Activated naive CD4-positive, alpha-beta T cell treated with Interleukin-2 at 50 U/mL for 16 hours (primary cell): ENCODE measurements around the gene SSUH2.
"Not testable (repeated sequence)": the region's sequence is repeated elsewhere in the genome, so short reads cannot be mapped to it uniquely, and the experiment has no call there.

ENCODE experiments used
- DNase-seq: peaks from one replicate; pipeline ENCODE4 v3.0.0-alpha.2; 2020

SSUH2 gene

DNA sequence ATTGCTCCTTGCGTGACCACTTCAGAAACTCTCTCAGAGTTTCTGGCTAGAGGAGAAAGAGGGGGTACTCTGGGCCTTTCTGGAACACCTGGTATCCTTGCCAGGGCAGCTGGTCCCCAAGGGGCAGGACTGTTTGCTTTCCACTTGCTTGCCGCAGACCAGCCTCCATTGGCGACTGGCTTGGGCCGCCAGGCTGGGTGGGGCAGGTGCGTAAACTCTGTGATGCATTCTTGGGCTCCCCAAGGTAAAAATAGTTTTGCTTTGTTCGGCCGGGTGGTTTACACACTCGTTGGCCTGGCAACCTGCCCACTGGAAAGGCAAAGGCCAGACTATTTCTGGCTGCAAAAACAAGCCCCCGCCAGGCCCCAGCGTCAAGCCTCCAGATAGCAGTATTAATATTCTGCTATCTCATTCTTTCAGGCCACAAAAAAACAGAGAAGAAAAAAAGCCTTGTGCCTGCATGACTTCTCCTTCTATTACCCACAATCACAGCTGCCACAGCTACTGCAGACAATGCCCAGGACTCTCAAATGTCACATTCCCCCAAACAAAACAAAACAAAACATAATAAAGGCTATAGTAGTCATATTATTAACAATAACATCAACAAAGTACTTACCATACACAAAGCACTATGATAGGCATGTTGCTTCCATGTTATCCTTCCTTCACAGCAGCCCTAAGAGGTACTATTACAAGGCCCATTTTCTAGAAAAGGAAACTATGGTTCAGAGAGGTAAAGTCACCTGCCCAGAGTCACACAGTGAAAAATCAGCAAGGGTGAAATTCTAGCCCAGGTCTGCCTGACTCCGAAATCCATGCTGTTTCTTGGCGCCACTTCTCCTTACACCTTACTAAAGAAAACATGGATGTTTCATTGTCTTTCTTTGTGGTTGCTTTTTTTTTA lies 14.0 kb upstream of the SSUH2 start:
- no peak for DNase-seq

DNA sequence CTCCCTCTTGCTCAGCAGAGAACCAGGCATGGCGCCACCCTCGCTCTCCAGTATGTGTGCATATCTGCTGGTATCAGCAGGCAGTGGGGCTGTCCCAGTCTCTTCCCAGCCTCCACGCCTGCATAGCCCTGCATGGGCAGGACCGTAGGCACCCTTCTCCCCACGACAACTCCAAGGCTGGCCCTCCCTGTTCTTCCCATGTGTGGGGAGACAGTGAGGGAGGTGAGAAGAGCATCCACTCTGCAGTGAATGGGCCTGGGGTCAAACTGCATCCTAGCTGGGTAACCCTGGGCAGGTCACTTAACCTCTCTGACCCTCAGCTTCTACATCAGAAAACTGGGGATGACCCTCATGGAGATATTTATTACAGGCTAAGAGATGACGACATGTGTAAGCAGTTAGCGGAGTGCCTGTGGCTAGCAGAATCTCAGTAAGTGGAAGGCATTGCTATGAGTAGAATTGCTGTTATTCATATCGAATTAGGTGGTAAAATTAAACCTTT lies 13.3 kb upstream of the SSUH2 start:
- DNase-seq: no peak

DNA sequence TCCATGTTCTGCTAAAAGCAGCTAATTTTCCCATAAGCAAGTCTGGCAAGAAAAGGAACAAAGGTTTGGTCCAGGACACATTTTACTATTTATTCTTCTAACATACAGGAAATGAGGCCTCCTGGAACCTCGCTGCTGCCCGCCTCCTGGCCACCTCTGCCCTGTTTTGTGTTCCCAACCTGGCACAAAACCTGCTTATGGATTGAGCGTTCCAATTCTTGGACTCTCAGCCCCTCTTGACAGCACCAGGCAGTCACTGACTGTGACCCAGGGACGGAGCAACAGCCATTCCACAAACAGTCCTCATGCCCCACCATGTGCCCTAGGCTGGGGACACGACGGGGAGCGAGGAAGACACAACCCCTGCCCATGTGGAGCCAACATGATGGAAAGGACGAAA lies 11.6 kb upstream of the SSUH2 start:
- no peak for DNase-seq

DNA sequence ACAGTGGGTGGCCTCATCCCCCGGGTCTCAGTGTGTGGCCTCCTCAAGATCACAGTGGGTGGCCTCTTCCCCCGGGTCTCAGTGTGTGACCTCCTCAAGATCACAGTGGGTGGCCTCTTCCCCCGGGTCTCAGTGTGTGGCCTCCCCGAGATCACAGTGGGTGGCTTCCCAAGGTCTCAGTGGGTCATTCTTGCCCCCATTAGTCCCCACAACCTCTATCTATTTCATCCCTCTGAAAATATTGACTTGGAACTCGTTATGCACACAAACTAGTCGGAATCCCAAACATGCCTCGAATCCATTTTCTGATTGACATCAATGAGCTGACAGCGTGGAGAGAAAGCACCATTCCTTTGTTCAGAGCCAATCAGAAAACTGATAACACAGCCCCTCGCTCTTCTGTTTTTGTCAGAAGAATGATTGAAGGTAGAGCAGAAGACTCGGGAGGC lies 10.8 kb upstream of the SSUH2 start:
- DNase-seq: no peak

DNA sequence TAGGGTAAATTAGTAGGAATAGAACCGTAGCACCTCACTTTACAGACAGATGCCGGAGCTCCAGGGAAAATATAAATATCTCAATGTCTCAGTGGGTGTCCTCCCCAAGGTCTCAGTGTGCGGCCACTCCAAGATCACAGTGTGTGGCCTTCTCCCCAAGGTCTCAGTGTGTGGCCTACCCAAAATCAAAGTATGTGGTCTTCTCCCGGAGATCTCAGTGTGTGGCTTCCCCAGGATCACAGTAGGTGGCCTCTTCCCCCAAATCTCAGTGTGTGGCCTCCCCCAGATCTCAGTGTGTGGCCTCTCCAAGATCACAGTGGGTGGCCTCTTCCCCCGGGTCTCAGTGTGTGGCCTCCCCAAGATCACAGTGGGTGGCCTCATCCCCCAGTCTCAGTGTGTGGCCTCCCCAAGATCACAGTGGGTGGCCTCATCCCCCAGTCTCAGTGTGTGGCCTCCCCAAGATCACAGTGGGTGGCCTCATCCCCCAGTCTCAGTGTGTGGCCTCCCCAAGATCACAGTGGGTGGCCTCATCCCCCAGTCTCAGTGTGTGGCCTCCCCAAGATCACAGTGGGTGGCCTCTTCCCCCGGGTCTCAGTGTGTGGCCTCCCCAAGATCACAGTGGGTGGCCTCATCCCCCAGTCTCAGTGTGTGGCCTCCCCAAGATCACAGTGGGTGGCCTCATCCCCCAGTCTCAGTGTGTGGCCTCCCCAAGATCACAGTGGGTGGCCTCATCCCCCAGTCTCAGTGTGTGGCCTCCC lies 10.2 kb upstream of the SSUH2 start:
- DNase-seq: not testable (repeated sequence)

DNA sequence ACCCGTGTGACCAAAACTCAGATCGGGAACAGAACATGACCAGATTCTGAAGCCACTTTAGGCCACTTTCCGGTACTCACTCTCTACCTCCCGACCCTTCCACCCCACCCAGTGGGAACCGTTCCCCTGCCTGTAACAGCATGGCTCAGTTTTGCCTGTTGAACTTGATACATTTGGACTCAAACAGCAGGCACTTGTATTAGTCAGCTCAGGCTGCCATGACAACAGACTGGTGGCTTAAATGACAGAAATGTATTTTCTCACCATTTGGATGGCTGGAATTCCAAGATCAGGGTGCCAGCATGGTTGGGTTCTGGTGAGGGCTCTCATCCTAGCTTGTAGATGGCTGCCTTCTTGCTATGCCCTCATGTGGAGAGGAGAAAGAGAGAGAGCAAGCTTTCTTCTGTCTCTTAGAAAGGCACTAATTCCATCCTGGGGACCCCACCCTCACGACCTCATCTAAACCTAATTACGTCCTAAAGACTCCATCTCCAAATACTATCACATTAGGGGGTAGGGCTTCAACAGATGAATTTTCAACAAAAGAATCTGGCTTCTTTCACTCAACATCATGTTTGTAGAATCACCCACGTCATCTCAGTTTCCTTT lies 9.3 kb upstream of the SSUH2 start:
- no peak for DNase-seq

DNA sequence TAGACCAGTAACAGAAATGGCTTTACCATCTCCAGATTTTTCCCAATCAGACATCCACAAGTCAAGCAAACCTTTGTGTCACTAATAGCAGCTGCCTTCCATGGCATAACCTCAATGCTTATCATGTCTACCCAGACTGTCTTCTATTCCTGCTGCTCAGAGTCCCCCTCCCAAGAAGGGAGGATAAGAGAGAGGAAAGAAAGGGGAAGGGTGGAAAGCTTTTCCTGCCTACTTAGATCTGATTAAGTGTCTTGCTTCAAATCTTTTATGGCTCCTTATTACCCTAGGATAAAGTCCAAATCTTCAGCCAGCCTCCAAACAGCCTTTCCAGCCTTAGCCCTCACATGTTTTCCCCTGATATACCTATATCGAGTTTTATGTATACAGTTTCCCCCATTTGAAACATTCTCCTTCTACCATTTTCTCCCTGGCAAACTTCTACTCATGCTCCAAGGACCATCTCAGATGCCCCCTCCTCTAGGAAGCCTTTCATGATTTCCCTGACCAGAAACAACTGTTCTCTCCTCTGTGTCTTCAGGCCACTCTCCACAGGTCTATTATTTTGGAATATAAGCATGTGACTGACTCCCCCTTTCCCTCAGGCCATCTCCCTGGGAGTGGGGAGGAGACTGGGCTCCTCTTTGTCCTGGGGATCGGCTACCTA lies 7.9 kb upstream of the SSUH2 start:
- DNase-seq: no peak

DNA sequence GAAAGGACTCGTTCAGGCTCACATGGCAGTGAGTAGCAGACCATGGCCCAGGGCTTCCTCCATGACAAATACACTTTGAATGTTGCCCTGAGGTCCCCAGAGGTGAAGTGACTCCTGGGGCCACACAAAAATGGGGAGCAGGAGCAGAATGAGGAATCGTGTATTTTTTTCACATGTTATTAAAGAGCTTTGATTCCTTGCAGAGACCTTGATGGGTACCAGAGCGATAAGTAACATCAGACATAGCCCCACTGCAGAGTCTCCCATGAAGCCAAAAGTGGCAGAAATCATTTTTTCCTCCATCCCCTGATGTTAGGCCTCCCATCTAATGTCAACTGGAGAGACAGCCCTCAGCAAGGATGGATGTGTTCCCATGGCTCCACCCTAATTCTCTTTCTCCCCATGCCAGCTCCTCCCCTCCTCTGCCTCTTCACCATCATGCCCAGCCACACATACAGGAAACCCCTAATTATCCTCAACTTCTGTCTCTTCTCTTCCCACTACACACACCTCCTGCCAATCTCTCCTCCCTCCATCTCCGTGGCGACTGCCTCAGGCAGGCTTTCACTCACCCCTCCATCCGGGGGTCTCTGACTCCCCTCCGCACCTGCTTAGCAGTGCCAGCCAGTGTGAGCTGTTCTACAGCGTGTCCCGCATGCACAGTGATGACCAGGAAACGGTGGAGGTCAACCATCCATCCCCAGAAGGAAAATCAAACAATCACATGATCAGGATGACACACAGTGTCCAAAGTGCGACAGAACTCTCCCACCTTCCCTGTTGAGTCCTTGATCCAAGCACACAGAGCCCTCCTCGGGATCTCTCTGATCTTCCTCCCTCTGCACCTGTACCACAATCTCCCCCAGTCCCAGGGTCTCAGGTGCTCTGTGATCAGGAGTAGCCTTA lies 7.1 kb upstream of the SSUH2 start:
- no peak for DNase-seq

DNA sequence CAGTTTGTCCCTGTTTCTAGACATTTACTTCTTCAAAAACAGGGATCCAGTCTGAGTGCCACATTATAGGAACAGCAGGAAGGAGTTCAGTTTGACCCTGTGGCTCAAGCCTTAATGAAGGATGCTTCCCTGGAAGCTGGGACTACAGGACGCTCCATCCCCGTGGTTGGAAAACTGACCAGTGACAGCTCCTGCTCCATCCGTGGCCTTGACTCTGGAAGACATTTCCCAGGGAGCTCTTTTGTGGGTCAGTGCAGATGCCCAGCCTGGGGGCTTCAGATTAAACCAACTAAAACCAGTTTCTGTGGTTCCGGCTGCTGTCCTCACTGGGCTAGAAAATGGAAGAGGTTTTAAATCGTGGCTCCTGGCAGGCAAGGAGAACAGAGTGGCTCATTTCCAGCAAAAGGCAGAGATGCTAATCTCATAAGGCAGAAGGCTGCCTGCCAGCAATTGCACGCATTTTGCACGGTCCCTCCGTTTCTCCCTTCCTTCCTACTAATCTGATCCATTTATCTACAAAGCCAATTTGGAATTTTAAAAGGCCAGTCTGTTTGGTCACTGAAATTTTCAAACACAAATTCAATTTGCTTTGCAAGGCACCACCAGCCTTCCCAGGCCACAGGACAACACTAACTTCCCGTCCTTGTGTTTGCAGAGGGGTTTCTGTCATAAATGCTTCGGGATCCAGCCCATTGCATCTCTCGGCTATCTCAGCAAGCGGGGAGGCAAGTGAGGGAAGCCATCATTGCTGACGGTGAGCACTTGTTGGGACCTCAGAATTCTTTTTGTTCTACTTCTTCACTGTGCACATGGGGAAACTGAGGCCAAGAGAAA lies 6.2 kb upstream of the SSUH2 start:
- DNase-seq: no peak

DNA sequence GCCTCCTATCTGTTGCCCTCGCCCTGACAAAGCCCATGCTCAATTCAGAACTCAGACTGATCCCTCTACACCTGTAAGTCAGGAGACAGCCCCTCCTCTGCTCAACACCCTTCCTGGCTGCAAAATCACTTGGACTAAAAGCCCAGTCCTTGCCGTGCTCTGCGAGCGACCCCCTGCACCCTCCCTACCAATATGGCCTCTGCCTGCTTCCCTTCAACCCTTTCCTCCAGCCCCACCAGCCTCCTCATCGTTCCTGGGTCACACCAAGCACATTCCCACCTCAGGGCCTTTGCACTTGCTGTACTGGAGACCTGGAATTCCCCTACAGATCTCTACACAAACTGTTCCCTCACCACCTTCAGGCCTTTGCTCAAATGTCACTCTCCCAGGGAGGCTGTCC lies 5.2 kb upstream of the SSUH2 start:
- no peak for DNase-seq

DNA sequence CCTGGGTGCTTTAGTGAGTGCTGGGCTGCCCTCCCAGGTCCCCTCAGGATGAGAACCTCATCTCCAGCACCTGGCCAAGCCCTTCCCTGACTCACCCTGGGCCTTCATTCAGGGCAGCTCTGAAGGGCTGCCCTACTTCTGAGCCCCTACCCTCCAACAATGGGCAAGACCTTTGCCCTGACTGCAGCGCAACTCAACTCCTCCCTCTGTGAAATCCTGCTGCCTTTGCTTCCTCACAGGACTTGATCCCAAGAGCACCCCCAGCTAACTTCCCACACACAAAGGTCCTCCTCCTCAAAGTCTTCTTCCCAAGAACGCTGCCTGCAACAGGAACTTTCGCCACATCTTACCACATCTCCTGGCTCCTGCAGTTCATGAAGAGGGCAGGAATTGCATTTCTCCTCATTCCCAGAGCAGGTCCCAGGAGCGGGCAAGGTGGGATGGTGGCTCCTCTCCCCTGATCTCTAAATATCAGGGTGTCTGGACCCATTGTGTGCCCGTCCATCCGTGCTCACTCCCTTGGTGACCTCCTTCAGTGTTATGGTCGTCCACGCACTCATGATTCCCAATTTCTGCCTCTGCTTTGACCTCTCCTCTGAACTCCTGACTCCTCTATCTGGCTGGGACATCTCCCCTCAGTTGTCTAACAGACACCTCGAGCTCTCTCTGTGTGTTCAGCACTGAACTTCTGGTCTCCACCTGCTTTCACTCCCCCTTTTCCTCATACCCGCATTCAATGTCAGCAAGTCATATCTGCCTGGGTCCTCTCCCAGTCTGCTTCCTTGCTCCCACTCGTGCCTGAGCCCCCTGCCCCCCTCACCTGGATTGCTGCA lies 4.5 kb upstream of the SSUH2 start:
- DNase-seq: no peak

DNA sequence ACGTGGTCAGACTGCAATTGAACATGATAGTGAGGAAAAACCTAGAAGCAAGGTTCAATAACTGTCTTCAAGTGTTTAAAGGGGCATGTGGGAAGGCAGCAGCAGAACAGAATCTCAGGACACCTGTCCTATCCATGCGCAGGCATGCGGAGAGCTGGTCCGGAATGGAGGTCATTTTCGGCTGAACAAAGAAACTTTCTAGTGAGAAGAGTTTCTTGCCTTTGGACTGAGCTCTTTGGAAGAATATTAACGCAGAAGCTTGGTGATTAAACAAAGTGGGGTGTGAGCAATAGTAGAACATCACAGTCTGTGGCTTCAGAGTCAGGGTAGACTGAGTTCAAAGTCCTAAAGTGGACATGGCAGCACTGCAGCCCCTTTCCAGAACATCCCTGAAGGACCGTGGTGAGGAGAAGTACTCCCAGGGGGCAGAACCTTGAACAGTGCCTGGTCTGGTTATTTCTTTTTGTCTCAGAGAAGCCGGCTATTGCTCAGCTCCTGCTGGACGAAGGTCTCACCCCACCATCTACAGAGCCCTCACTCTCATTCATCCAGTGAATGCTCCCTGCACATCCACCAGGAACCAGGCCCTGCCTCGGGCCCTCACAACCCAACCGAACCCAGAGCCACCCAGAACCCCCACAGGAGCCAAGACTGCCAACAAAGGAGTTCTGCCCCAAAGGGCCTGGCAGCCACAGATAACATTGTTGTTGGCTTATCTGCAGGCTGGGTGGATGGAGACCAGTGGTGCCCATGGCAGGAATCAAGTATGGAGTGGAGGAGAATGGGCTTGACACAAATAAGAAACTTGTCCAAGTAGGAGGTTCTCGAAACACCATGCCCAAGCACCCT lies 2.8 kb upstream of the SSUH2 start:
- no peak for DNase-seq

DNA sequence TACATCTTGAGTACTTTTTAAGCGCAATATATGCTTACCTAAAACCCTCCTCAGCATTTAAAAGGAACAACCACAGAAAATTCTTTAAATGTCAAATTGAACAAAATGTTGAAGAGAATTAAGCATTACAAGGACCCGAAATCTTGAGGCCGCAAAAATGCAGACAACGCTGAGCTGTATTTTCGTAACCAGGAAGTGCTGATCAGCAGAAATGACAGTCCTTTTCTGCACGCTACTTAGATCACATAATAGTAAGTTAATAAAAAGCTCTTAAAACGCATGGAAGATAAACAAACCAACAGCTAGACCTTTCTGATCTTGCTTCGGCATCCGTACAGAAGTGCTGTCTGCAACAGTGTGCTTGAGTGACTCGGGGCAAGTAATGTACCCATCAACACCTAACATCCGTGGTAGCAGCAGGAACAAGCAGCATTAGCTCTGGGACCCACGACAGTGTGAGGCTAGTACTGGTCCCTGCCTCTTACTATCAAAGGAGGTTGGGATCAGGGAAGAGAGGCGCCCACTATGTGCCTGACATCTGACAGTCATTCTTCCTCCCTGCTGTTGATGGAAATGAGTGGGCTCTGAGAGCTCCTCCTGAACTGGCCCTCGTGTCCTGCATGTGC lies 1.8 kb upstream of the SSUH2 start:
- DNase-seq: no peak

DNA sequence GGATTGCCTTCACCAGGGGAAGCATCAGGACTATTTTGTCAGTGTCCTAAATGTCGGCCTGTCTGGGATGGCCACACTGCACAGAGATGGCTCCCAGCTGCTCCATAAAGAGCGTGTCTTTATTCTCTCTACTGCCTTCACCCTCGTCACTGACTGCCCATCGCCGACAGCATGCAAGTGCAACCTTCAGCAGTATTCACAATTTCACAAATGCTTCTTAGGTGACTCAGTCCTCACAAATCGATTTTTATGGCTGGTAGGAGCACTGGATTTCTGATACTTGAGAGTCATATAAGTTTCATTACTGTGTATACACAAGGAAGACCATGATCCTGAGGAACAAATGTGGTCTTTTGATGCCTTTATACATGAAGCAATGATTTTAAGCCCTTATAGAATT lies 1.1 kb upstream of the SSUH2 start:
- DNase-seq: no peak

DNA sequence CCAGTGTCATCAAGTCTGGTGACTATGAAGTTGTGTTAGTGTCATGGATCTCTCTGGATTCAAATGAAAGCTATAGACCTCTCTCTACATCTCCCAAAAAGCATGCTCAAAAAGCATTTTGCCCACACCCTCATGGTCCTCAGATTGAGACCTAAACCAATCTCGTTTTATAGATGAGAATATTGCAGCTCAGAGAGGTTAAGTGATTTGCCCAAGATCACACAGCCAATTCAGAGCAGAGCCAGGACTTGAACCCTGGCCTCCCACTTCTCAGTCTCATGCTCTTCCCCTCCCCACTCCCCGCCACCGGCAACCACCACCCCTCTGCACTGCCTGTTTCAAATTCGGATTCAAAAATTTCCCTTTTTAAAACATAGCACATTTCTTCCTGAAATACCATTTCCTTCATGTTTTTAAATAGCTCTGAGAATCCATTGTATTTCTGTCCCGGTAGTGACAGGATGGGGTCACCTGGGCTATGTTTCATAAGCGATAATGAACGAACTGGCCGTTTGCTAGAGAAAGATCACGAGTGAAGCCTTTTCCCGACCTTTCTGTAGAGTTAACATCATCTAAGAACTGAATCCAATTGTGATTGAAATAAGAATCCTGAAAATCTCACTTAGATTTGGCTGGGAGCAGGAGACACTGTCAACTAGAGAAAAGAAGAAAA lies 769 bp downstream of the SSUH2 start:
- DNase-seq: no peak

DNA sequence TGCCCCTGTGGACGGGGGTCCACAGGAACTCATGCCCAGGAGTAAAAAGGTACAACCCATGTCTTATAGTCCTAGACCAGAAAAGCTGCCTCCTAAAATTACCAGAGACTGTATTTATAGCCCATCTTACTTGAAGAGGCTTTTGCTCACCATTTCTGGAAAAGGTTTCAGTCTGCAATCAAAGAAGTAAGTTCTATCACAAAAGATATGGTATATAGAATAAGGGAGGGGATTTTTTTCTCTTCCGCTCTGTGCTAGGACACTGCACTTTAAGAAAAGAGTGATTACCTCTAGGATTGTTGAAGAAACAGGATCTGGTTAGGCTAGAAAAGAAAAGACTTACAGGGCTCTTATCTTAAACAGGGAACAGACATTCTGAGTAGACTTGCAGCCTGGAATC lies 2.6 kb downstream of the SSUH2 start:
- no peak for DNase-seq

DNA sequence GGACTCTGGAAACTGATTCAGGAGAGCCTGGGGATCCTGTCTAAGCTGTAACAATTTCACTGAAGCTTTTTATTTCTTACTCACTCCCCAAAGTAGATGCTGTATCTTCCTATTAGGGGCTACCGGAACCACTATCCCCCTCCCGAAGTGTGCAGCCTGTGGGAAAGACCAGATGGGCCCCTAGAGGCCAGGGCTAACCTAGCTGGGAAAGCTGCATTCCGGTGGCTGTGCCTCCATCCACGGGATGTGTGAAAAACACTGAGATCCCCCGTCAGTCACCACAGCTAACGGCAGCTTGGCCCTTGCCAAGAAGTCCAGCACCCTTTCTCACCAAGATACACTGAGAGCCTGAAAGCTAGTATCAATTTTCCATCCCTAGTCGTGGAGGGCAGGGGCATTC lies 3.1 kb downstream of the SSUH2 start:
- no peak for DNase-seq

DNA sequence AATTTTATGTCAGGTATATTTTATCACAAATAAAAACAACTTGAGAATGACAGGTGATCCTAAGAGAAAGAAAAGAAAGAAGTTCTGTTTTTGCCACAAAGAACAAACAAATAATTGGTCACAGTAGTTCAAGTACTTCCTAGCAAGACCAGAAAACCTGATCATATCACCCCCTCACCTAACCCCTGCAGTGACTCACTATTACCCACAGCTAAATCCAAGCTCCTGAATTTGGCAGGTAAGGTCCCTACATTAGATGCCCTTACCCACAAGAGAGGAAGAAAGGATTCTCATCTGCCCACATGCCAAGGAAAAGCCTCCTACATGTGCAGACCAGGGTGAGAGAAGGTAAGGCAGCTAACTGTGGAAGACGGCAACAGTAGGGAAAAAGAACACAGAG lies 4.4 kb downstream of the SSUH2 start:
- DNase-seq: no peak
